T1000 (cell line): ENCODE data around the gene RECQL5.
A peak's percentile ranks its signal among the peaks of the same experiment; 100 is the strongest.

ENCODE experiments used
- DNase-seq: peaks from one replicate; lab custom pipeline; 2025; ENCODE audit warnings: mixed read lengths; lab: John Stamatoyannopoulos, UW

RECQL5 gene

DNA sequence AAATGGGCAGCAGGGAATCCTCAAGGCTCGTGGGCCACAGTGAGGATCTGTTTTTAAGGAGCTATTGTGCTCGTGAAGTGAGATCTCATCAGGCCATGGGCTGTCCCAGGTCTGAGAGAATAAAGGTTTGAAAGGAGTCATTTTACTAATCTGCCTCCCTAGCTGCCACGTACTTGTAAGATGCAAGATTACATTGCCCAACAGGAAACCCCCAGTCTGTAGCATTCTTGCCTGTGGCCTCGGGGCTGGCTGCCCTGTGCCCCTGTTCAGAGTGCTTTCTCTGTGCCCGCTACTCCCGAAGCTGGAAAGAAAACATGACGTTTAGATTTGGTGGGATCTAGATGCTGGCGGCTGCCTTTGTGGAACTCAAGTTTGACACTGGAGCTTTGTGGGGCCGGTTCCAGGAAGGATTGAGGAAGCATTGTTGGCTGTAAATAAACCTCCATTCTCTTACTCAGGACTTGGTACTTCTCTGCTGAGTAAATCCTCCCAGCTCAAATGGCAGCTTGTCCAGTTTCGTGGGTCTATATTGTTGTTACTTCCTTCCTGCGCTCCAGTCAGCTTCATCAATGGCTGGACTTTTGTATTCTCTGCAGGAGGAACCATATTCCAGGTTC lies 21.4 kb upstream of the RECQL5 start:
- no peak for DNase-seq

DNA sequence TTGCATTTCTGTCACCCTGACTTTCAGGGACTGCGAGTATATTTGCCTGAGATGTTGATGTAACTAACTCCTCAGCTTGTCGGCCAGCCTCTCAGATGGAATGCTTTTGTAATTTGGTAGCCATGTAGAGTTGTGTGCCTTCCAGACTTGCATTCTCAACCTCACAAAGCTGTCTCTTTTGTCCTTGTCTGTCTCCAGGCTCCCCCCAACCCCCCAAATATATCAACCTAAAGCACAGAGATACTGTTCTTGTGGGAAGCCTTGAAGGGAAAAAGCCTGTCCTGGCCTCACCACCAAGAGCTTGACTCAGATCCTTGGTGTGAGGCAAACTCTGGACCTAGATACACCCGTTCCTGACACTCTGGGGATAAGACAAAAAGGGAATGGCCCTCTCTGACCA lies 18.5 kb upstream of the RECQL5 start:
- DNase-seq = no peak

DNA sequence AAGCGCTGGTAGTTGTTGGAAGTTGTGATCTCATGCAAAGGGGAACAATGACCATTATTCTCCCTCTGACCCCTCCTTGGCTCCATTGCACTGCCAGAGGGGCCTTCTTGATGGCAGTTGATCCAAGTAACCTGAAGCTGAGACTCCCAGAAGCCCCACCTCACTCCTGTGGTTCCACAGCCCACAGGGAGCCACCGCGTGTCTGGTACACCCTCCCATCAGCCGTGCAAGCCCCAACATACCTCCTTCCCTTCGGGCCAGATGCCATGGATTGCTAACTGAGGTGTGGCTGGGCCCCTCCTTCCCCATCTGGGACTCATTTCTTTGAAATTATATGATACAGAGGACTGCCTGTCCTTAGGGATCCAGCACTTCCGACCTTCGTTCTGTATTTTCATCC lies 18.0 kb upstream of the RECQL5 start:
- DNase-seq = no peak

DNA sequence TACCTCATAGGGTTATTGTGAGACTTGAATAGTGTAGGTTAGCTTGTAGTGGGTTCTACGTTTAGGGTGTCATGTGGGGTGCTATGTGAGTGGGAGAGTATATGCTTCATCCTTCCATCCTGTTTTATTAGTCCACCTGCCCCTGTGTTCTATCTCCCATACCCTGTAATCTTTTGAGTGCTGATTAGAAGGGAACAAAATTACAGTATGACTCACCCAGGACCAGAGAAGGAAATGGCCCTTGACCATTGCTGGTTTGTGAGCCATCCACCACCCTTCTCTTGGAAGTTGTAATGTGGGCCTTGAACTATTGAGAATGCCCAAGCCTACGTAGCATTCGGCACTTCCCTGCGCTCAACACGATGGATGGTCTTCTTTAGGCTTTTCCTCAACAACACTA lies 17.3 kb upstream of the RECQL5 start:
- no peak for DNase-seq

DNA sequence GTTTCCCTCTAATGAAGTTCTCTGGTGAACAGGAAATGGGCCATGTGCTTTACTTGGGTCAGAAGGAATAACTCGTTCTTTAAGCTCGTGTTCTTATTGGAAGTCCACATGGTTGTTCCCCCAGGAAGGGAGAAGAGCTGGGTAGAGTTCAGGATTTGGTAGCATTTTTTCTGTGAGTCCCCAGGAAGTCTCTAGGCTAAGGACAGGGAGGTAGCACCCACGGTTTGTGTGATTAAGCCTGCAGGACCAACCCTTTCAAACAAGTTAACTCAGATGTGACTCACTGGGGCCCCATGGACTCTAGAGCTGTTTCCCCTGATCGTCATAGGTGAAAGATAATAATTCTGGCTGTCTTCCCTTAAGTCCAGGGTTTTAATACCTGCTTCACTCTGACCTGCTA lies 16.6 kb upstream of the RECQL5 start:
- DNase-seq = peak; percentile 28

DNA sequence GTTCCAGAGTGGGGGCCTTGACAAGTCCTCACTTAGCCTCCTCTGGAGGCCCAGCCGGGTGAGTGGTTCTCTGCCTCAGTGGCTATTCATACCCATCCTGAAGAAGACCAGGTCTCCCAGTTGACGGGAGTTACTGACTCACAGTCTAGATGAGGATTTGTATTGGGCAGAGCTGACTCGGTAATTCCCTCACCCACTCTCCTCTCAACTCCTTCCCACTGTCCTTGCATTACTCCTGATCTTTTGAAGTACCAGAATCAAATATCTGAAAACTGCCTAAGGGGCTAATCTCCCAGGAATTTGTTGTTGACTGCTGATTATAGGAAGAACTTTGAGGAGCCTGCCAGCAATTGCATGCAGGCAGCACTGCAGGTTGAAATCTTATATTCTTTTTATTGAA lies 14.3 kb upstream of the RECQL5 start:
- DNase-seq = no peak

DNA sequence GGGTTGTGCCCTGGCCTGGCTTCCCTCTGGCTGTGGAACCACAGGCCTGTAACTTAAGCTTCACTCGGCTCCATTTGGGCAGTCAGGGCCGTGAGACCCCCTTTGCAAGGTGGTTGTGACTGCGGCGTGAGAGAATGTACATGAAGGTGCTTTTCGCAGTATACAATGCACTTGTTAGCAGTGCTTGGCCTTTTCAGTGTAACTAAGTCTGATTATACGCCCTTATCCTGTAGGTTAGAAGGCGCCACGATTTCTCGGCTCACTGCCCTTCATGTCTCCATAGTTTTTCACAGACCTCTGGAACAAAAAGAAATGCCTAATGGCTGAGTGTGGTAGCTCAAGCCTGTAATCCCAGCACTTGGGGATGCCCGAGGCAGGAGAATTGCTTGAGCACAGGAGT lies 13.5 kb upstream of the RECQL5 start:
- DNase-seq = no peak

DNA sequence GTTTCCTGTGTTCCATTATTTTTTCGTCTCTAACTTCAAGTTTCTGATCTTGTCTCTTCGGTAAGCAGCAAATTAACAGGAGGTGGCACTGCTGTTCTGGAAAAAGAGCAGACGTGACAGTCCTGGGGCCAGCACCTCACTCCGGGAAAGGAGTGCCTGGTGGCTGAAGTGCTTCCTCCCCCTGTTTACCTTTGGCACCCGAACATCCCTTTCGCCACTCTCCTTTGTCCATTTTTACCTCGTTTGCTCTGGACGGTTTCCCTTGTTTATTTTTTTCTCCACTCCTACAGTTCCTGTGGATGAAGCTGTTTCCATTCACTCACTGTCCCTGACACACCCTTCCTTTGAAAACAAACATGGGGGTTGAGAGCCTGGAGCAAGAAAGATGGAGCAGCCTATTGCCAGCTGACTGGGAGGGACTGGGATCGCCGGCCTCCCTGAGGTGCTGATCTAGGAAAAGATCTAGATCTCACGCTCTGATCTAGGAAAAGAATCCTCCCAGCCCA lies 12.8 kb upstream of the RECQL5 start:
- DNase-seq = peak; percentile 35

DNA sequence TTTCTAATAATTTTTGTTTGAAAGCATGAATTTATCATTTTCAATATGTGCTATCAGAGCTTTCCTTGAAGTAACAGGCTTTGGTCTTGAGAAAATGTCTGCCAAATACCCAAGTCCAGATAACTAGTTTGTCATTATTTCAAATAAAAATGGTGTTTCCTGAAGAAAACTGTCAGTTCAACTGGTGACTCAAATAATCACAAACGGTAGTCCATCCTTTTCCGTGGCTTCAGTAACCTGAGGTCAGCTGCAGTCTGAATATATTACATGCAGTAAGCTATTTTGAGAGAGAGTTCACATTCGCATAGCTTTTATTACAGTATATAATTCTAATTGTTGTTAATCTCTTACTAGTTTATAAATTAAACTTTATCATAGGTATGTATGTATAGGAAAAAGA lies 9.5 kb upstream of the RECQL5 start:
- DNase-seq = no peak

DNA sequence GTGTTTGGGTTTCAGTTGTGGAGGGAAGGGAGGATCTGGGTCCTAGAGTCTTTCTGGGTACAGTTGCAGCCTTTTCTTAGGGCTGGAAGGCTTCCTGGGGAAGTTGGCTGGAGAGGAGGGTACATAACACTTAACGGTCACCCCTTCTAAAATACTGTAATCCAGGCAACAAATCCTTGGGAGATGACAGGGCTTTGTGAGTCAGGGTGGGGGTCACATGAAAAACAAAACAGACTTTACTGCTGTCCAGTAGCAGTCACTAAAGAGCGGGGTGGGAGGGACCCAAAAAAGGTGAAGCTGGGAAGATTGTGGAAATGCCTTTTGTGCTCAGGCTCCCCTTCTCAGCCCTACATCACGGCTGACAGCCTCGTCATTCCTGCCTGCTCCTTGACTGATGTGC lies 6.5 kb upstream of the RECQL5 start:
- DNase-seq = no peak

DNA sequence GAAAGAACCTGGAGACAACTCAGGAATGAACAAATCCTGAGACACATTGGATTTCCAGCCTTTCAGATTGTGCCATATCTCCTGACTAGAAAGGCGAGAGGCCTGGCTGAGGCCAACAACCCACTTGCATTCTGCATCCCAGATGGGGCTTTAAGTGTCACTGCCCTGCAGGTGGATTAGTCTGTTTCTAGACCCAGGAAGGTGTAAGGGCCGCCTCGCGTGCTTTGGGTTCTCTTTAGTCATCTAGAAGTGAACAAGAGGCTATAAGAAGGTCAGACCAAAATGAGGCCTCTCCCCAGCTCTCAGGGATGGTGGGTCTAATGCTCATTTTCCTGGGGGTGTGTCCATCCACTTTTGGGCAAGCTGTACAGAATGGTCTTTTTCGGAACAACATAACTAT lies 5.1 kb upstream of the RECQL5 start:
- DNase-seq = no peak

DNA sequence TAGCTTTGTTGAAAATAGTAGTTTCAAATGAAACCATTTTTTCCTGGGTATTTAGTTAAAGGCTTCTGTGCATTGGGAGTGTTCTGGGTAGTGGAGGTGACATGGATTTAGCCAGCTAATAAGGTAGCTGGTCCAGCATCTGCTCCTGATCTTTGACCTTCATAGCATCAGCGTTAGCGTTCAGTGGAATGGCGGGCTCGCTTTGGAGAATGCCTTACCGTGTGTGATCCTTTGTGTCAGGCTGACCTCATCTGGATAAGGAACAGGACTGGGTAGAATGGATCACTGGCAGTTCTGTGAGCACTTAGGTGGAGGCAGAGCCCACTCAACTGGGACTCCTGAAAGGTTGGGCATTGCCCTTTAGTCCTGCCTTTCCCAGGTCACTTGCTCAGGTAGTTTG lies 3.9 kb upstream of the RECQL5 start:
- no peak for DNase-seq

DNA sequence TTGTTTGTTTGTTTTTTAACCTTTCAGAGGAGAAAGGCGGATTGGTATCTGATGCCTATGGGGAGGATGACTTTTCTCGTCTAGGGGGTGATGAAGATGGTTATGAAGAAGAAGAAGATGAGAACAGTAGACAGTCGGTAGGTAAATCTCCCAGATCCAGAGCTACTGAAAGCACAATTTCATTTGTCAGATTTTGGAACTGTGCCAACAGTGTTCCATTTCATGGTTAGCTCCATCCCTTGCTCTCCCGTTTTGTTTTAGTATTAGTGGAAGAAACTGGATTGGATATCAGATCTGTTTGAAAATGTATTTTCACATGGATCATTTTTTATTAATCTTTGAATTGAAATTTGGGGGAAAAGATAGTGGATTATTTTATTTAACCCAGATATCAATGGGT lies 1.5 kb upstream of the RECQL5 start:
- no peak for DNase-seq

DNA sequence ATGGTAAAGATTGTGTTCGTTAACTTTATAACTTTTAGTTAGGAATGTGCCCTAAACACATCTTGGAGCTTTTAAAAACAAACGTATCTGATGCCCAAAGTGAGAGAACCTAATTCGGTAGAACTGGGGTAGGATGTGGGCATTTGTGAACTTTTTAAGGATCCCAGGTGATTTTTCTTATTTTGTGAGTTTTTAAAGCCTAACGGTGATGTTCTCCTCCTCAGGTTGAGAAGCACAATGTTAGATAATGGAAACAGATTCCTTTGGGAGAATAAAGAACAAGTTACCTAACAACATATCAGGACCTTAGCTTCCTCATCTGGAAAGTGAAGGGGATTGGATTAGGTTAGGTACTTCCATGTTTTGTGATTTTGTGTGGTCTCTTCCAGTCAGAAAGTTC lies 871 bp upstream of the RECQL5 start:
- DNase-seq = no peak

DNA sequence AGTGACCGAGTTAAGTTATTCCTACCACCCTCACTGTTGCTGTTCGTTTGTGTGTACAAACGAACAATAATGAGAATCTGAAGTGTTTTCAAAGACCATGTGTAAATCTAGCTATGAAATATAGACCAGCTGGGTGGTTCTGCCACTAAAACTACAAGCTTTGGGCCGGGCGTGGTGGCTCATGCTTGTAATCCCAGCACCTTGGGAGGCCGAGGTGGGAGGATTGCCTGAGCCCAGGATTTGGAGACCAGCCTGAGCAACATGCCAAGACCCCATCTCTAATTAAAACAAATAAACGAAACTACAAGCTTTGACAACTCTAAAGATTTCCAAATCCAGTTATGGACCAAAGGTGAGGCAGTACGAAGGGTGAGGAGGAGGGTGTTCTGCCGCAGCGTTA lies 973 bp downstream of the RECQL5 start:
- DNase-seq = no peak

DNA sequence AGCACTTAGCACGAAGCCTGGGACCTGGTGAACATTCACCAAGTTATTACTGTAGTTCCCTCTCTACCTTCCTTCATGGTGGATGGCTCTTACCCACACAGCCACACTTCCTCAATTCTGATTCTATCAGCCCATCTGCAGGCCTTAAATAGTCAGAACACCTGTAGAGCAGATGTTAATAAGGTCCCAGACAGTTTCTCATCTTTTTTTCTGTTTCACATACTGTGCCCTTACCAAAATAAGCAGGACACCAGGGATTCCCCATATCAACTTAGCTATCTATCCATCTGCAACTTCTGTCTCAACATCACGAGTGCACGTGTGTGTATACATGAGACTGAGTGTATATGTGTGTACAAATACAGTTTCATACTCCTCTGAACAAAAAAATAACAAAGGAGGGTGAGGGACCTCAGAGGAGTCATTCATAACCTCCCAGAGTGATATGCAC lies 2.8 kb downstream of the RECQL5 start:
- DNase-seq = no peak

DNA sequence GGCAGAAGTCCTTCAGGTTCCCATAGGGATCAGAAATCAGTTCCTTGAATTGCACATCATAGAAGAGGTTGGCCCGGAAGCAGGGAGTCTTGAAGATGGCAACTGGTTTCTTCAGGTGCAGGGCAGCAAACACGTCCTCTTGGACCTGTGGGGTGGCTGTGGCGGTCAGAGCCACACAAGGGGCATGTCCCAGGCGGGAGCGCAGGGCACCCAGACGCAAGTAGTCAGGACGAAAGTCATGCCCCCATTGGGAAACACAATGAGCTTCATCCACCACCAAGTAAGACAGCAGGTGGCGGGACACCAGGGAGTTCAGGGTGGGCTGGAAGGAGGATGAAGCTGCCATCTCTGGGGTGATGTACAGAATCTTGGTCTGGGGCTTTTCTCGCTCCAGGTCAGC lies 4.4 kb downstream of the RECQL5 start:
- no peak for DNase-seq

DNA sequence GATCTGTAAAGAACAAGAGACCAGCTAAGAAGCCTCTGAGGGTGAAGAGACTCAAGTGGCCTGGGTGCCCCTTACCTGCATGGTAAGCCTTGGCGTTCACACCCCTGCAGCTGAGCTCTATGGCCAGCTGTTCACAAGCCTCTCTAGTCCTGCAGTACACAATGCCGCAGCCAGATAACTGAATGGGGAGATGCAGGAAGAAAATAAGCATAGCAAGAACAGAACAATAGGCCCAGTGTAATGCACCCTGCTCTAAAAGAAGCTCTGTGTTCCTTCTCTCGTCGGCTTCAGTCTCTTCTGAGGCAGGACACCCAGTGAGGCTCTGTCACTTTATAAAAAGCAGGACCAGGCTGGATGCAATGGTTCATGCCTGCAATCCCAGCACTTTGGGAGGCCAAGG lies 5.4 kb downstream of the RECQL5 start:
- DNase-seq = no peak

DNA sequence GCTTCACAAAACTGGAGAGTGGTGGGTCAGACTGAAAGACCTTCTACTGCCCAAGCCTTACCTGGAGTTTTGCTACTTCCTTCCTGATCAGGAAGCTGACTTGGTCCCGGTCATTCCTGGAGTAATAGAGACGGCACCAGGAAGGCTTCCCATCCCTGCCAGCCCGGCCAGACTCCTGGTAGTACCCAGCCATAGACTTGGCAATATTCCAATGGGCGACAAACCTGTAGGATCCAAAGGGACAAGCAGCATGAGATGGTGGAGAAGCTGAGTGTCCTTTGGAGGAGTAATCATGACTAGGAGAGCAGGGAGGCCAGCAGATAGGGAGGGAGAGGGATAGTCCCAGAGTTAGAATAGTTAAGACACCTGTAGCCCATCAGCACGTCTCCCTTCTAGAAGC lies 8.7 kb downstream of the RECQL5 start:
- no peak for DNase-seq

DNA sequence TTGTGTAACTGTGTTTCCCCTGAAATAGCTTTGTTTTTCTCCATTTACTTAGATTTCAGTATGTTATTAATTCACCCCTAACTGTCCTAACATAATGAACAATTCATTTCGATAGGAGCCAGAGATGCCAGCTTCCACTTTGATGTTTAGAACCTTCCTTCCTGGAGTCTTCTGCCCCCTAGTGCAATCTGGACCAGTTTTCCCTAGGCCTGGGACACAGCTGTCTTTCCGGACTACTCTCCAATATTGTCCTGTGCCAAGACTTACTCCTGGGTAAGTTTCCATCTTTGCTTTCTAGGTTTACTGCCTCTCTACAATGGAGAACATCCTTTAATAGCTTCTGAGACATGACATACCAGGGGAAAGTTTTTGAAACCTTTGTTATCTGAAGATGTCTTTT lies 12.8 kb downstream of the RECQL5 start:
- no peak for DNase-seq

DNA sequence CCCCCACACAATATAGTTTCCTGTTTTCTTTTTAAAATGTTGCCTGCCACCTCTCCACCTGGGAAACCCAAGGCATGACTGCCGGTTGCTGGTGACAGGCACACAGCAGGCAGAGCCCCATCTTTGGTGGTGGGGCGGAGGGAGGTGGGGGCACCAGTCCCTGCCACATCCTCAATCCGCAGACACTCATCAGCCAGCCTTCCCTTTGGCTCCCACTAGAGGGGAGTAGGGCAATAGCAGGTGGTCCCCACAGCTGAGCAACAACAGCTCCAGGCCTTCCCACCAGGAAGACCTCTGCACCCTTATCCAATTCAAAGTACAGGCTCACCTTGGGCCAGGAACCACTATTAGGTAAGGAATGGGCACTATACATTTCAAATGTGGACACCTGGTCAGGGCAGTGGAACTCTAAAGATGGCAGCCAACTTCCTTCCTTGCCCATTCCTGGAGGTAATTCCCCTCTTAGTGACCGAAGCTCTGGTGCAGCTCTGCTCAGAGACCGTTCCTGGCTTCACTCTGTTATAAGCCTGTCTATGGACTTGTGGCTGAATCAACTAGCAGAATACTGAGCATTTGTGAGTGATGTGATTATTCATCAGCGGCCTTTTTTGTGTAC lies 13.9 kb downstream of the RECQL5 start:
- no peak for DNase-seq

DNA sequence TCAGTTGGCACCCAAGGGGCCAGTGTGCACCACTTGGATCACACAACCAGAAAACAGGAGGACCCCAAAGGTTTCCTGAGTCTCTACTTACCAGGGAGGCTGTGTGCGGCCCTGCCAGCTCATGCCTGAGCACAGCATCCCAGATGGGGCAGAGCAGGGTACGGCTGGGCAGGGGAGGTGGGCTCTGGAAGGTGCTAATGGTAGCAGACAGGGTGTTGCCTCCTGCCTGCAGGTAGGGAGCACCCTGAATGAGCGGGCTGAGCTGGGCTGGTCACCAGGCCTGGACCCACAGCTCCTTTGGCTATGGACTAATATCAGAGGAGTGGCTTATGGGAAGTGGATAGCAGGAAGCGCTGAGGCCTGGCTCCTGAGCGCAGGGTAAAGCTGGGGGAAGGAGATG lies 14.6 kb downstream of the RECQL5 start:
- DNase-seq = no peak

DNA sequence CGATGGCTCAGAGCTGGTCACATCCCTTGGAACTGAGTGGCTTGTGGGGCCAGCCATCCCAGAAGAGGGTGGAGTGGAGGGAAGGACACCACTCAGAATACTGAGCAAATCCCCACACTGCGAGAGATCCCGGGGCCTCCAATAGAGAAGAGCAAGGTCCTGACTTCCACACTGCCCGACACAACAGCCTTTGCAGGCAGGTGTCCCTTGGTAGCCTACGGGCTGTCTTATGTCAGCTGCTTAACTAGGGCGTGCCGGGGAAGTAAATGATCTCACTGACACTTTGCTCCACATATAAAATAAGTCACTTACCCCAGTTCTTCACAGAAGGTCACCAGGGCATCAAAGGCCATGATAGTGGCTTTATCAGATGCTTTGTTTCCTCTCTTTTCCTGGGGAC lies 16.1 kb downstream of the RECQL5 start:
- DNase-seq = no peak

DNA sequence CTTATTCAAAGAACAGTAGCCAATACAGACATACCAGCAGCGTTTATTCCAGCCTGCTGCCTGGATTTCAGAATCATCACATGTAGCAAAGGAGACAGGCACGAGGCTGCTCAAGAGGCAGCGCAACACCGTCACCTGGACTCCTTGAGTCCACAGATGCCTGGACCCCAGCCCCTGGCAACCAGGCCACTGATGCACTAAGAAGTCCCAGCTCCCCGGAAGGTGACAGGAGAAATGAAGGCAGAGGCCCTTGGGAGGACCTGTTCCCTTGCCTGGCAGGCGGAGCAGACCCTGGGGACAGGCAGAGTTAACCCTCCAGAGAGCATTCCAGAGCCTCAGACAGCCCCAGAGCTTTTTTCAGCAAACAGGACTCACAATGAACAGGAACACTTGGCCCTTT lies 17.3 kb downstream of the RECQL5 start:
- DNase-seq = no peak
